Fibroblast of the conjunctiva (primary cell): ENCODE data around the gene ZNF334.

Experiments
- DNase-seq: peaks from one replicate; pipeline ENCODE4 v3.0.0-alpha.2; 2010; ENCODE audit warnings: low read depth

ZNF334 gene

DNA sequence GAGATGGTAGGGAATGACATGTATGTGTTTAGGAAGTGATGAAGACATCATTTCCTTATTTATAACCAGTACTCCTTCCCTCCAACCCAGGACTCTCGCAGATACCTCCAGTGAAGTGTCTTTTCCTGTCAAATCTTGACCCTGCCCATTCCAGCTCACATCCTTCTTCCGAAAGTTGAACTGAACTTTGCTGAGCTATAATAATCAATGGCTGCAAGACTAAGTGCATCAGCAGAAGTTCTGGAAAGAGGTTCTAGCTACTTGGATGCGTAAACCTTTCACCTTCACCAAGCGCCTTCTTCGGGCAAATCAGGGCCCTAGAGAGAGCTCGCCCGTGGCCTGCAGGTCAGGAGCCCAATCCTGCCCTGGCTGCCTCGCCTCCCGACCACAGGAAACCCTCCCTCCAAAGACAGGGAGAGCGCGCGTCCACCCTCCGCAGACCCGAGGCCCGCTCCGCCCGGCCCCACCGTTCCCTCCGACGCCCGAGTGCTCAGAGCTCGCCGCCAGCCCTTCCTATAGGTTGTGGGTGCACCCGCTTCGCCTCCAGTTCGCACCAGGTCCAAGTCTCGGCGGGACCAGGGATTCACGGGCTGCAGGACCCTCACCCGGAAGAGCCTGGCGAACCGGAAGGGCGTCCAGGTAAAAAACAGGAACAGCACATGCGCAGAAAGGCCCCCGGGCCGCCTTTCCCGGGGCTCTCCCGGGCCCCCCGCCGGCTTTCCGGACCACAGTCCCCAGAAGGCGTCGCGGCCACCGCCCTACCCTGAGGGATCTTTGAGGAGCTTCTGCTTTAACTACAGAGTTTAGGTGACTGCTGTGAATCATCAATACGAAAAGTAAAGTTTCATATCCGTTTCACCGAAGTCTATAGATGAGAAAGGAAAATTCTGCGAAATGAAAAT is at the start of gene ZNF334:
Gene ZNF334 (minus strand): TSS at position 617 of the 902 bp plus-strand sequence. CDS start 1,457 bp downstream, outside the sequence.
- no peak for DNase-seq

DNA sequence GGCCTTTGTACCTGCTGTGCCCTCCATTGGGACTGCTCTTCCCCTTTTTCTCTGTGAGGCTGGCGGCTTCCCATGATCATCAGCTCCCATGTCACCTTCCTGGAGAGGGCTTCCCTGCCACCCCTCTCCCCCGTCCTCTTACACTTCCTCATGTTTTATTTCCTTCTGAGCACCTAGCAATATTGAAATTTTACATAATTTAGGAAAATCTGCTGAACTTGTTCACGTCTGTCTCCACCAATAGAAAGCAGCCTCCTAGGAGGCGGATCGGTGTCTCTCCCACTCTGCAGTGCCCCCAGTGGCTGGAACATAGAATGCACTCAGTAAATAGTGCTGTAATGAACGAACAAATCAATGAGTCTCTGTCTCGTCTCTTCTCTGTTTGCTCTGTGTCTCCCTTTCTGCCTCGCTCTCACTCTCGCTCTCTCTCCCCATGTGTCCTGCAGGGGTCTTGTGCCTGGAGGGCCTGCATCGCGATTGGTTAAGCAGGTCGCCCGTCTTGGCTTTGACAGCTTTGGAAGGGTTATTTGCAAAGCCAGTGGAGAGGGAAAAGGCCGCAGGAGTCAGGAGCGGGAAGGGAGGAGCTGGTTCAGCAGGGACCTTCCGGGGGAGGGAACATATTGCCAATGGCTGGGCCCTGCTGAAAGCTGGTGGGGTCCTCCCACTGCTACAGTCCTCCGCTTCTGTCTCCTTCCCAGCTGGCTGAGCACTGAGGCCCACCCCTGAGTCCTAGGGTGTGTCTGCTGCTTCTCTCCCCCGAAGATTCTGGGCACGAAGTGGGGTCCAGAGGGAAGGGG is 49.2 kb upstream of the ZNF334 start:
- DNase-seq = peak; percentile 41

DNA sequence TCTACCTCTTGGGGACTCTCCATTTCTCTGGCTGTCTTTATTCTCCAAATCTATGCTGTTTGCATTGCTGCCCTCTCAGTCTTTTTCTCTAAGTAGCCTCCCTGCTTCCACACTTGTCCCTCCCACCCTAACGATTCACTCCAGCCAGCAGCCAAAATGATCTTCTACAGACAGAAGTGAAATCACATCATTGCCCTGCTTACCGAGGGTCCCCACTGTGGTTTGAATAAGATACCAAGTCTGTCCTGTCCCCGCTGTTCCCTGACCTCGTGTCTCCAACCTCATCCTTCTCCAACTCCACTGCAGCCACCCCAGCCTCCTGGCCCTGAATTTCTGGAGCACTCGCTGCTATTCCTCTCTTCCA is 48.6 kb upstream of the ZNF334 start:
- no peak for DNase-seq

DNA sequence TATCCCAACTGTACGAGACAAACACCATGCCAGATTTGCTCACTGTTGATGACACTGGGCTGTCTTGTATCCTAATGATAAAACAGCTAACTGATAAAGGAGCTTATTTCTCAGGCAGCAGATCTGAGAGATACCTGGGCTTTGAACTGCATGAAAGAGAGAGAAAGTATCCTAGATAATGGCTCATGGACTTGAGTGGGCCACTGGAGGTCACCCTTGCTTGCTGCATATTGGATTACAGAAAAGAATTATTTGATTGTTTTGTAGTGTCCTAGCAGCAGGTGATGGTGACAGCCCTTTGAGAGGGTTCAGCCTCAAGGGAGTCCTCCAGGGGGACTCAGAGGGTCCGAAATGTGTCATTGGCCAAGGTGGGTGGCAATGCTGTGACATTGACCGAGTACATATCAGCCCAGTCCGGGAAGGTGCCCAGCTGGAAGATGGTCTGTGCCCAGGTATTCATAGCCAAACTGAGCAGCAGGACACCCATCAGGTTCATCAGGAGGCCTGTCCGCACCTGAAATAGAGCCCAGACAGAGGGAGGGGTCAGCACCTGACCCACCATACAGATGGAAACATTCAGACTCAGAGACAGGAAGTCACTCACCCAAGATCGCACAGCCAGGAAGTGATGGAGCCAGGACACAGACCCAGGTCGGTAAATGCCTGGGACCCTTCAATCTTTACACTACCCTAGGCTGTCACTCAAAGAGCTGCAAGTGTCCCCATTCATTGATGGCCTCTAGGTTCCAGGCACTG is 46.5 kb upstream of the ZNF334 start:
- DNase-seq = no peak

DNA sequence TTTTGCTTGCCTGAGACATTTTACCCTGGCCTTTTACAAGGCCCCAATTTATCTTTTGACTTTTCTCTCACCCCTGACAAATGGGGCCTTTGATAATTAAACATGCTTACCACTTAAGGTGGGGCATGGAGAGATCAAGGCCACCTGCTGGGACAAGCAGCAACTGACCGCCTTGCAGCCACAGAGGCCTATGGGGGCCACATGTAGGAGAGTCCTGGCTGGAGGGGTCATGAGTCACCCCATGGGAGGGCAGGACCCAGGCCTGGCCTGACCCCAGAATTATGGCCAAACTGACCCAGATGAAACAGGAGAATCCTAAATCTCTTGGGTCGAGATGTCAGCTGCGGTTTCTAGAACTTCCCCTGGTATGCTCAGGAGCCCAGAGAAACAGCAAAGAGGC is 45.6 kb upstream of the ZNF334 start:
- DNase-seq = no peak

DNA sequence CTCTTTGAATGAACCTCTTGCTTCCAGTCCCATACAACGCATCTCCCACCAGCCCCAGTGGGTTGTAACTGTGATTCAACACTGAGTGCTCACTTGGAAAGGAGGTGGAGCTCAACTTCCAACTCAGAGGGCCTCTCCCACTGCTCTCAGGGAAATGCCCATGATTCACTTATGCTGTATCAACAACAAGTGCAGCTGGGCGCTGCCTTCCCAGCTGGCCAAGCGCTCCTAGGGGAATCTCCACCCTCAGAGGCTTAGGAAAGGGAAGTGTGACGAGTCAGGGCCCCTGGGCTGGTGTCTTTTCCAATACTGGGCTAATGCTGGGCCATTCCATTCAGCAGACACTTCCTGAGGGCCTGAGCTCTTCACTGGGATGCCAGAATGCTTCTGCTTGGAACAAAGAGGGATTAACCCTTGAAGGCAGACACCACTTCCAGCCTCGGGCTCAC is 45.2 kb upstream of the ZNF334 start:
- peak; percentile 58 for DNase-seq

DNA sequence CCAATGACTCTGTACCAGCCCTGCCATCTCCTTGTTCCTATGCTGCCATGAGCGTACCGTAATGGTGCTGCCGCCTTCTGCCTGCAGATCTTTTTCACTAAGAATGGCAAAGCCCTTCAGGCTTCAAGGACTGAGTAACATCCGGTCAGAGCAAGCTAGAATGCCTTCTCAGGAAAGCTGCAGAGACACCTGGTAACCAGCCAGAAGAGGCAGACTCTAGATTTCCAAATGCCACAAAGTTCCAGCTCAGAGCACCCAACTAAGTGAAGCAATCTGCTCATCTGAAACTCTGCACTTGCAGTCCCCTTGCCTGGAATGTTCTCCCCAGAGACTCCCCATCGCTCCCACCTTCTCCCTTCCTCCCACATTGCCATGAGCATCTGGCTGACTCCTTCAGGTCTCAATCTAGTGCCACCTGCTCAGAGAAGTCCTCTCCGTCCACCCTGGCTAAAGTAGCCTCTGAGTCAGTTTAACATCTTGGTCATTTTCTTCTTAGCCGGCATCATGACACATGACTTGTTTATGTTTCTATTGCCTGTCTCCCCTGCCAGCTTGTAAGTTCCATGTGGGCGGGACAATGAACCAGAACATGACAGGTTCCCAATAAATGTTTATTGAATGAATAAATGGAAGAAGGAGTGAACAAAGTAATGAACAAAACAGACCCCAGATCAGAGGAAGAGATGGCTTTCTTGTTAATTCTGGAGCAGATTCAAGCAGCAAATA is 44.0 kb upstream of the ZNF334 start:
- DNase-seq = no peak

DNA sequence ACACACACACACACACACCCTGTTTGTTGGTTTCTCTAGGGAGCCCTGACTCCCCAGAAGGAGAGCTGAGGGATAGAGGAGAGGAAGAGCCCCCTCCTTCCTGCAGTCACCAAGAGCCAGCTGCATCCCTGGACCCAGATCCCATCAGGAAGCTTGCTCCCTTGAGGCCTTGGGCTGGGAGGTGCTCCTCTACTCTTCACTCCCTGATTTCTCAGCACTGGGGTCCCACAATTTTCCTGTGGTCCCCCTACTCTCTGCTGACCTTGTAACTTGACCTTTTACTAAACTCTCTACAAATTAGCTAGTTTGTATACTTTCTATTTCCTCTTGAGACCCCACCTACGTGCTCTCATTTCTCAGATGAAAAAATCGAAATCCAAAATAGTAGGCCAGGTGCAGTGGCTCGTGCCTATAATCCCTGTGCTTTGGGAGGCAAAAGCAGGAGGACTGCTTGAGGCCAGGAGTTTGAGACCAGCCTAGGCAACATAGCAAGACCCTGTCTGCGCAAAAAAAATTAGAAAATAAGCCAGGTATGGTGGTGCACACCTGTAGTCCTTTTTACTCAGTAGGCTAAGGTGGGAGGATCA is 42.1 kb upstream of the ZNF334 start:
- DNase-seq = no peak

DNA sequence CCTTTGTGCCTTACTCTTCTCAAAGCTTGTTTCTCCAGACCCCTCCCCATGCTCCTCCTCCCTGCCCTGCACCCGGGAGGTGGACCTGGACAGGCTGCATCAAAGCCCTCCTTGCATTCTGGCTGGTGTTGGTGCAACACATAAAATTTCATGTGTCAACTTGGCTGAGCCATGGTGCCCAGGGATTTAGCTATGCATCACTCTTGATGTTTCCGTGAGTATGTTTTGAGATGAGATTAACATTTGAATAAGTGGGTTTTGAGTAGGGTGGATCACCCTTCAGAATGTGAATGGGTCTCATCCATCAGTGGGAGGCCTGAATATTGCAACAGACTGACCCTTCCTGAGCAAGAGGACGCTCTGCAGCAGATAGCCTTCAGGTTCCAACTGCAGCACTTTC is 41.5 kb upstream of the ZNF334 start:
- DNase-seq = no peak

DNA sequence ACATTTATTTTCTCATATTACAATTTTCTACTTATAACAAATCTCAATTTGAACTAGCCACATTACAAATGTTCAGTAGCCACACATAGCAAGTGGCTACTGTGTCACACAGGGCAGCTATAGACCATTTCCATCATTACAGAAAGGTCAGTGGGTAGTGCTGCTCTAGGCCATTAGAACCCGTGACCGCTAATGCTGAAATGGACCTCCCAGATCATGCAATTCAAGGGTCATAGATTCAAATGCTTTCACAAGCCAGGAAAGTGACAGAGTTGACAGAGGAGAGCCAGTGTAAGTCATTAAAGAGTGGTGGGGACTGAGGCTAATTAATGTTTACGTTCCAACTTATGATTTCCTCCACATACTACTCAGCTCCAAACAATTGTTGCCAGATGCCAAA is 40.6 kb upstream of the ZNF334 start:
- no peak for DNase-seq

DNA sequence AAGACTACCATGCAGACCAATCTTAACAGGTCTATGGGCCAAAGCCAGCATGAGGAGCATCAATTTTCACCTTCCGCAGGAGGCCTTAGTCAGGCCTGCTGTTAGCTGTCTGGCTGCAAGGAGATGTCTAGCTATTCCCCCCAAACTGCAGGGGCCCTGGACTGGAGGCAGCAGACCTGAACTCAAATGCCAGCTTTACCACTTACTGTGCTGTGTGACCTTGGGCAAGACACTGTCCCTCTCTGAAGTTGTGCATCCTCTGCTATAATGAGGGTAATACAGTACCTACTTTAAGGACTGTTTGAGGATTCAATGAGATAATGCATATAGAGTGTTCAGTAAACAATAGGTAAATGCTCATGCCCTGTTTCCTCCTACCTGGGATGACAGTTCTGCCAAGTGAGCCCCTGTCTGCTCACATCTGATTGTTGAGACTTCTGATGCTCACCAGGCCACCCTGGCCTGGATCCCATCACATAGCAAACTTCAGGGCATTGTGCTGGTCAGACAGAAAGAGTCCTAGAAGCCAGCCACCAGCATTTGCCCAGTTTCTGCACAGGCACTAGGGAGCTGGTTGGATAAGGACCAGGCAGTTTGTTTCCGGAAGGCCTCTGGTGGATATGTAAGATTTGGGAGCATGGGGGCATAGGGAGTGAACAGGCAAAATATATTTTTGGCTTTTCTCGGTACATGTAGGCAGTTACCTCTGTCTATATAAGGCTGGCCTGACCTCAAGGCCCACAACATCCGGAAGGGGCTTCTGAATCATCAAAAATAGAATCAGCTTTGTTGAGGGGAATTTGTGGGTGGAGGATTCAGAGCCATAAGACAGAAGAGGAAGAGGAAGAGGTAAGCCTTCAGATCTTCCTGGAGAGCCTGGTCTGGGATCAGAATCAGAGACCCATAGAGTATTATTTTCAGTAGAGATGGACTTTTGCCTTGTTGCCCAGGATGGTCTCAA is 39.4 kb upstream of the ZNF334 start:
- no peak for DNase-seq

DNA sequence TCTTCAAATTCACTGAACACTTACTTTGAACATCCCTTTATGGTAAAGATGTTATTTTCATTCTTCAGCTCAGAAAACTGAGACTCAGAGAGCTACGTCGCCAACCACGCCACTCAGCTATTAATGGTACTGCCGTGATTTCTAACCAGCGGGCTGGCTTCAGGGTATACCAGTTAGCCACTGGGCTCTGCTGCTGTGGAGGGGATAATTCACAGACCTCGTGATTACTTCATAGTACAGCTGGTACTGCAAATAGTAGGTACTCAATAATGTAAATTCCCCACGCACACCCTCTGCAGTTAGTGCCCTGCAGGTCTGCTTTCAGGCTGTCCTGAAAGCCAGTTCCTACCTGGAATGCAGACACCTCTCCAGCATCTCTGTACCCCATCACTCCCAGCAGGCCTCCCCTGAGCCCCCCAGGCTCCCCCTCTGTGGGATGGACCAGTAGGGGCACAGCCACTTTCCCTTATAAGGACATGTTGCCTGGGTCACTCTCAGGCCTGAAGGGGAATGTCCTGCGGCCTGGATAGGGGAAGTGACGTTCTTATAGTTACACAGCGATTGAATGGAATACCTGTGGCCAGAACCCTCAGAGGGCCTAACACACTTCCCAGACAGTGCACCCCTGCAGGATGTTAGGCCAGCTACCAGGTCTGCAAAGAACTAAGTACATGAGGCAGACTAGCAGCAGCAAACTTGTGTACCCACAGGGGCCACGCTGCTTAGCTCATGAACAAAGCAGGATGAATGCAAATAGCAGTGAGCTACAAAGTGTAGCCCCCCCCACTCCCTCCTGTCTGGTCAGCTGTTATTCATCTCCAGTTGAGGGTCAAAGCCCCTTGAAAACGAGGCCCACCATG is 38.4 kb upstream of the ZNF334 start:
- DNase-seq = no peak

DNA sequence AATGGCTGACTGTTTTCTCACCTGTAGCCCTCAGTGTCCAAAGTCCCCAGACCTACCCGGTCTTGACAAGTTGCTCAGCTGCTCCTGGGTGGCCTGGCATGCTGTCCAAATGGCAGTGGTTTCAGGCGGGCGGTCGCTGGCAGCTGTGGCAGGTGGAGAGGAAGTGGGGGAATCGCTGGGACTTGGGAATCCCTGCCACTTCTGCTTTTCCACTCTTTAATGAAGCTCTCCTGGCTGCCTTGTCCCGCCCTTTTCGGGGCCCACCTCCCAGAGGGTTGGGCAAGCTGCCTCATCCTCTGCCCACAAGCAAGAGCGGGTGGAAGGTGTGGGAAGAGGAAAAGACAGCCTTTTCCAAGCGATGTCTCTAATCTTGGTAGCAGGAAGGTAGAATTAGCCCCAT is 37.1 kb upstream of the ZNF334 start, which contains the start of gene OCSTAMP:
Gene OCSTAMP (minus strand): TSS at position 194 of the 400 bp plus-strand sequence. CDS start 94 bp downstream, at position 100.
- no peak for DNase-seq

DNA sequence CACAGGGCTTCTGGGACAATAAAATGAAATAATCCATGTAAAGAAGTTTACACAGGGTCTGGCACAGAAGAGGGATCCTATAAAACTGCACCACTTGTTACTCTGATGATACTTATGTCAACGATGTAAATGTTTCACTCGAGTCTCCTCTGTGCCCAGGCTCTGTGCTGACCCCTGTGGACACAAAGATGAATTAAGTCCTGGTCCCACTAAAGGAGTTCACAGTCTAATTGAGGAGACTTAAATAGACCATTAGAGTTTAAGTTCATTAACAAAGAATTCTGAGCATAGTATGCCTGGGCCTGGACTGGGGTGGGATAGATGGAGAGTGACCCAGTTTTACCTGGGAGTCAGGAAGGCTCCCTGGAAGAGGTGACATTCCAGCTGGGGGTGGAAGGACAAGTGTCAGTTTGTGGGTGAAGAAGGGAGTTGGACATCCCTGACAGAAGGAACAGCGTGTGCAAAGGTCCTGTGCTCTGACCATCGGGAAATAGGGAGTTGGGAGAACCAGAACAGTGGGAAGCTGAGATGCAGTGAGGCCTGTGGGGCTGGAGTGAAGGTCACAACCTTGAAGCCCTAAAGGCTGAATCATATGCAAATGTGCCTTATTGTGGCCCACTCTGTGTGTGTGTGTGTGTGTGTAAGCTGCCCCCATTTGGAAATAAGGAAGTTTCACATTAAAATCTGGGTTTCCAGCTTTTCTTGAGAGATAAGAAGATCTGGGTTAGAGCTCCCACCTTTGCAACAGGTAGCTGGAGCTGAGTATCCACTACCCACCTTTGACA is 36.0 kb upstream of the ZNF334 start:
- DNase-seq = no peak

DNA sequence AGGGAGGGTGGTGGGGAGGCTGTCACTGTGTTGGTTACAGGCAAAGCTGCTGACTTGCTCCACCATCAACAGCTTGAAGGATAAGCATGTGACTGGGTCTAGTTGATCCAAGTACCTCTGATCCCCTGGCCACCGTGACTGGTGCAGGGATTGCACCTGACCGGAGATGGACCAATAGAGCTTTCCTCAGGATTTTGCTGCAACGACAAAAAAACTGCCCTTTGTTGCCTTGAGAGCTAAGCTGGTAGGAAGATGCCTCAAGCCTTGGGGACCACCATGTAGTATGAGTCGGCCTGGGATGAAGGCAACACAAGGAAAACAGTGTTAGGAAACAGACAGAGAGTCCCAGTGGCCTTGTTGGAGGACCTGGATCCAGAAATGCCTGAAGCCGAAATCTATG is 35.3 kb upstream of the ZNF334 start:
- no peak for DNase-seq

DNA sequence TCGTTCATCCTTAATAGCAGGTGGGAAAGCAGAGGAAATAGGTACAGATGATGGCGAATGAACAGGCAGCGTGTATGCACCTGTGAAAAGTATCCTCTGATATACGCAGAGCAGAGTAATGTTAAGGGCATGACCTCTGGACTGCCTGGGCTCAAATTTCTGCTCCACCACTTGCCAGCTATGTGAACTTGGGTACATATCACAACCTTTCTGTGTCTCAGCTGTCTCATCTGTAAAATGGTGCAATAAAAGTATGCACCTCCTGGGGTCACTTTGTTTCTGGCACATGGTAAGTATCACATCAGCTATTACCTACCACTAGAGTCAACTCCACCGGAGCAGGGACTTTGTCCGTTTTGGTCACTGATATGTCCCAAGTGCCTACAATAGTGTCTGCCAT is 34.6 kb upstream of the ZNF334 start:
- no peak for DNase-seq

DNA sequence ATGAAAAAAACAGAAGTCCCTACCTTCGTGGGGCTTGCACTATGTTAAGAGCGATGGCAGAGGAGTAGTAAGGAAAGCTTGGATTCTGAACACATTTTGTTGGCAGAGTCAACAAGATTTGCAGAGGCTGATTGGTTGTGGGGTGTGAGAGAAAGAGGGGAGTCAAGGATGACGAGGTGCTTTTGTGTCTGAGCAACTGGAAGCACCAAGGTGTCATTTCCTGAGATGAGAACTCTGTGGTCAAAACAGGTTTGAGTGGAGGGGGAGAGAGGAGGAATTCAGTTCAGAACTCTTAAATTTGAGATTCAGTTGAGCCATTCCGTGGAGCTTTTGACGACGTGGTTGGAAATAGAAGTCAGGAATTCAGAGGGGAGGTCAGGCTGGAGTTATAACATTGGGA is 33.6 kb upstream of the ZNF334 start:
- DNase-seq = no peak

DNA sequence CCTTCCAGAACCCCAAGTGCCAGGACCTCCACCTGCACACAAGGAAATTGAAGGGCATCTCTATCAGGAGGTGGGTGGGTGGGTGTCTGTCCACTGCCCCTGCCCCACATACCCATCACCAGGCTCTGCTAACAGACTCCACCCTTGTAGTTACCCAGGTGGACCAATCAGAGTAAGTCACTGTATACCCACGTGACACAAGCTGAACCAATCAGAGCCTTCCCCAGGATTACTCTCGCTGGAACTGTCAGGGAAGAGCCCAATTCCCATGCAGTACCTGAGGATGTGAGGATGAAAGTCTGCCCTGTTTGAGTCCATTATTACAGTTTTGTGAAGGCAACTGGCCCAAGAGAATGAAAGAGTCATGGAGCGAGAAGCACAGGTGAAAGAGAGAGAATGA is 32.9 kb upstream of the ZNF334 start:
- DNase-seq = no peak
